IPS-18a (cell line): ENCODE measurements around the gene ZNF132.
A peak's percentile ranks its signal among the peaks of the same experiment; 100 is the strongest.

Source experiments
- H3K27ac ChIP-seq: one replicate; pipeline ENCODE4 v1.5.1; 2013; ENCODE audit warnings: low read length
- H3K27me3 ChIP-seq: one replicate; pipeline ENCODE4 v1.6.1; 2013; ENCODE audit warnings: mild to moderate bottlenecking, low read length; ENCODE audit not compliant: control insufficient read depth, insufficient read depth
- H3K36me3 ChIP-seq: one replicate; pipeline ENCODE4 v1.6.1; 2013; ENCODE audit warnings: low read depth, low read length; ENCODE audit not compliant: control insufficient read depth
- H3K4me1 ChIP-seq: one replicate; pipeline ENCODE4 v1.6.1; 2013; ENCODE audit warnings: low read depth, low read length; ENCODE audit not compliant: control insufficient read depth
- H3K4me3 ChIP-seq: one replicate; pipeline ENCODE4 v1.5.1; 2013; ENCODE audit warnings: low read length
- H3K9ac ChIP-seq: one replicate; pipeline ENCODE4 v1.6.1; 2013; ENCODE audit warnings: mild to moderate bottlenecking, low read length, moderate library complexity
- H3K9me3 ChIP-seq: one replicate; pipeline ENCODE4 v1.6.1; 2013; ENCODE audit warnings: low read depth, low read length; ENCODE audit not compliant: control insufficient read depth

ZNF132 gene

GRCh38 chr19:58401840-58402421 lies 38.0 kb downstream of the ZNF132 start:
- no peaks in the 10 kb centered on the region for H3K36me3 ChIP-seq
- peak overlapping the region; percentile 81 for H3K9ac ChIP-seq
- H3K4me1 ChIP-seq = peaks cover 8% of the 10 kb centered on the region
- H3K27ac ChIP-seq = no peak overlapping the region
- peak overlapping the region; percentile 80 for H3K4me3 ChIP-seq
- H3K27me3 ChIP-seq = peaks cover 6% of the 10 kb centered on the region
- H3K9me3 ChIP-seq = no peaks in the 10 kb centered on the region

DNA sequence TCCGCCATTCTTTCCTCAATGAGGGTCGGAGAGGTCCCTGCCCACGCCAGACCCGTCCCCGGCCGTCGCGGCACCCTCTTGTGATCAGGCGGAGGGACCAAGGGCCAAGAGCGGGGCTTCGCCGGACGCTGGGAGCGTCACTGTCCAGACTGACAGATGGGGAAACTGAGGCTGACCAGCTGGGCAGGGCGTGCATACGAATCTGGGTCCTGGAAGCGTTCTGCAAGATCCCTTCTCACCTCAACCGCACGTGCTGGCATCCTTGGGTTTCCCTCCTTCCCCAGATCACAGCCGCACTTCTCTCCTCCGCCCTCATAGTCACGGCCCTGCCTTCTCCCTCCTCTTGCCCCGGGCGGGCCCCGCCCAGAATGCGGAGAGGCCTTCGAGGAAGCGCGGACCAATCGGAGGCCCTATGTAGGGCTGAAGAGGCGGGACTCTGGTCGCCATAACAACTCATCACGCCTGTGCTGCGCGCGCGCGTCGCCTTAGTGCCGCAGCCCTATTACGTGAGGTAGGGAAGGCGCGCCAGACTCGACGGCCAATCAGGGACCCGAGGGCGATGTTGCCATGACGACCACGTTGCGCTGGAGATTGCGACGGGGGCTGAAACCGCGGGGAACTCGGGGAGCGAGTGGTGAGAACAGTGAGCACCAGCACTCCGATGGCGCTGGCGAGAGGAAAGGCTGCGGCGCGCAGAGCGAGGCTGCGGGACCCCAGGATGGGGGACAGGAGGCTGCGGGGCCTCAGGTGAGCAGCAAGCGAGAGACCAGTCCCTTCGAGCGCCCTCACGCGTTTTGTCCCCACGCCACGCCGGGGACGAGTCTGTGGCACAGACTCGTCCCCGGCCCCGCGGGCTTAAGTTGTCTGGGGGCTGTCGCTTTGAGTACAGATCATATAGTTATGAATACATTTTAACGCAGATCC lies 38.8 kb downstream of the ZNF132 start:
- no peaks in the 10 kb centered on the region for H3K36me3 ChIP-seq
- H3K27me3 ChIP-seq = peaks cover 8% of the 10 kb centered on the region
- H3K9ac ChIP-seq = peak overlapping the region; percentile 81
- no peaks in the 10 kb centered on the region for H3K9me3 ChIP-seq
- H3K27ac ChIP-seq = no peak overlapping the region
- peaks cover 8% of the 10 kb centered on the region for H3K4me1 ChIP-seq
- H3K4me3 ChIP-seq = peak overlapping the region; percentile 85

- Histone ChIP-seq H3K36me3 (no peaks in the 10 kb centered on the region), H3K27me3 (peaks cover 8% of the 10 kb centered on the region), H3K27ac (no peak overlapping the region), H3K4me1 (peaks cover 8% of the 10 kb centered on the region), H3K9ac (peak overlapping the region; percentile 37), H3K4me3 (peak overlapping the region; percentile 85), H3K9me3 (no peaks in the 10 kb centered on the region)
Measured at GRCh38 chr19:58400316-58400915, 39.5 kb downstream of the ZNF132 start.

- Histone ChIP-seq H3K4me1 (peaks cover 8% of the 10 kb centered on the region), H3K36me3 (peaks cover 2% of the 10 kb centered on the region), H3K9me3 (no peaks in the 10 kb centered on the region), H3K4me3 (no peak overlapping the region), H3K27ac (no peak overlapping the region), H3K9ac (no peak overlapping the region), H3K27me3 (peaks cover 8% of the 10 kb centered on the region)
Measured at GRCh38 chr19:58399903-58400302, 40.0 kb downstream of the ZNF132 start.

- H3K4me3 ChIP-seq = no peak overlapping the region
- H3K27ac ChIP-seq = no peak overlapping the region
- no peaks in the 10 kb centered on the region for H3K9me3 ChIP-seq
- peaks cover 15% of the 10 kb centered on the region for H3K36me3 ChIP-seq
- H3K9ac ChIP-seq = no peak overlapping the region
- peaks cover 8% of the 10 kb centered on the region for H3K4me1 ChIP-seq
- peaks cover 8% of the 10 kb centered on the region for H3K27me3 ChIP-seq
Measured at GRCh38 chr19:58398545-58398944, 41.4 kb downstream of the ZNF132 start.

DNA sequence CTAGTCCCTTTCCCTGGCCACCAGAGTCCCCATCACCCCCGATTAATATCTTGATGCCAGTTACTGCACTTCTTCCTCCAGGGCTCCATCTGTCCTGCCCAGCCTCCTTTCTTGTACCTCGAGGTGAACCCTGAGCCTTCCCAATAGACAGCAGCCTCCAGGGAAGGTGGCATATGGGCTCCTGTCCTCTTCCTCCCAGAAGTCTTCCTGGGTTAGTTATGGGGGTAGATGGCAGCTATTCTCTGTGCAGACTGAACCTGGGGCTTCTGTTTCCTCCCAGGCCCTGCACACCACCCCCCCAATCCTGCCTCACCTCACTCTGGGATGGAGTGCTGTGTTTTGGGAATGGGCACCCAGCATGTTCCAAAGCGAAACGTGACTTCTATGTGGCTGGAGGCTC lies 41.9 kb downstream of the ZNF132 start:
- H3K9ac ChIP-seq = no peak overlapping the region

DNA sequence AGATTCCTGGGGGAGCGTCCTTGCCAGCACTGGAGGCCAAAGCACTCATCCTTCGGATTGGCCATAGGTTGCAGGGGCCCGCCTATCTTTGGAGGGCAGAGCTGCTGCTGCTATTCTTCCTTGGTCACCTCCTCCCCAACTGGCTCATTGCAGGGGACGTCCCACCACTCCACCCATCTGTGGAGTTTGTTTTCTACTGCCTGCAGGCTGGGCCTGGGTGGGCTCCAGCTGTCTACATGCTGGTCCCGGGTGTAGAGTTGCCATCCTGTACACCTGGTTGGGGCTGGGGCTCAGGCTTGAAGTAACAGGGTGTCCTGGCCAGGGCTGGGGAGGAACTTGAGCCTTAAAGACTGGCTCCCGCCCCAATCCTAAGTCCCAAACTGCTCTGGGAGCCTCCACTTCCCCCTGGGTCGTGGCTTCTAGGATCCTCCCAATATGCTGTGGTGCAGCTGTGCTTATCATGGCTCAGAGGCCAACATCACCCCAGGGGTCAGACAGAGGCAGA lies 42.4 kb downstream of the ZNF132 start:
- H3K4me3 ChIP-seq = no peak overlapping the region
- H3K4me1 ChIP-seq = peaks cover 8% of the 10 kb centered on the region
- H3K9ac ChIP-seq = no peak overlapping the region

More for the DNA sequence above, 41.9 kb downstream of the ZNF132 start:
- Histone ChIP-seq H3K9me3 (no peaks in the 10 kb centered on the region), H3K4me3 (no peak overlapping the region), H3K27me3 (peaks cover 8% of the 10 kb centered on the region), H3K4me1 (peaks cover 8% of the 10 kb centered on the region), H3K36me3 (peaks cover 20% of the 10 kb centered on the region), H3K27ac (no peak overlapping the region)

GRCh38 chr19:58396691-58397532 lies 43.0 kb downstream of the ZNF132 start:
- Histone ChIP-seq H3K9me3 (no peaks in the 10 kb centered on the region), H3K4me1 (peaks cover 8% of the 10 kb centered on the region), H3K4me3 (peak overlapping the region; percentile 24), H3K9ac (no peak overlapping the region), H3K36me3 (peaks cover 29% of the 10 kb centered on the region), H3K27ac (no peak overlapping the region), H3K27me3 (peaks cover 8% of the 10 kb centered on the region)

More for the DNA sequence above, 42.4 kb downstream of the ZNF132 start:
- no peak overlapping the region for H3K27ac ChIP-seq
- no peaks in the 10 kb centered on the region for H3K9me3 ChIP-seq
- peaks cover 8% of the 10 kb centered on the region for H3K27me3 ChIP-seq
- peaks cover 25% of the 10 kb centered on the region for H3K36me3 ChIP-seq

- Histone ChIP-seq H3K9me3 (no peaks in the 10 kb centered on the region), H3K27me3 (peaks cover 8% of the 10 kb centered on the region), H3K4me3 (peak overlapping the region; percentile 47), H3K36me3 (peaks cover 36% of the 10 kb centered on the region), H3K9ac (no peak overlapping the region), H3K27ac (no peak overlapping the region), H3K4me1 (peaks cover 8% of the 10 kb centered on the region)
Measured at GRCh38 chr19:58395979-58396627, 43.9 kb downstream of the ZNF132 start.

GRCh38 chr19:58395220-58395978 lies 44.6 kb downstream of the ZNF132 start, which contains the start of gene RNF225:
Gene RNF225 (plus strand): TSS chr19:58395656. CDS start chr19:58396090, 434 bp downstream.
- Histone ChIP-seq H3K9me3 (no peaks in the 10 kb centered on the region), H3K4me1 (peaks cover 2% of the 10 kb centered on the region), H3K27me3 (peaks cover 8% of the 10 kb centered on the region), H3K27ac (no peak within 1 kb of the TSS), H3K4me3 (peak within 1 kb of the TSS; percentile 47), H3K36me3 (peaks cover 43% of the 10 kb centered on the region), H3K9ac (no peak within 1 kb of the TSS)
